MM.1S (cell line): ENCODE measurements around the gene DLD.
A peak's percentile ranks its signal among the peaks of the same experiment; 100 is the strongest.

Experiments used
- DNase-seq: peaks from one replicate; pipeline ENCODE4 v3.0.0-alpha.2; 2015
- H2AFZ ChIP-seq: fragments of 300-600 bp; sonication (generic); 2 replicates; pipeline ENCODE4 v1.6.0; 2016; ENCODE audit warnings: antibody characterized with exemption, low read length
- H3F3A ChIP-seq: fragments of 300-600 bp; sonication (generic); 2 replicates; pipeline ENCODE4 v1.6.1; 2016; ENCODE audit warnings: mild to moderate bottlenecking, antibody characterized with exemption, low read length, moderate library complexity, mixed read lengths; ENCODE audit not compliant: insufficient read depth
- H3K27ac ChIP-seq: fragments of 300-600 bp; sonication (generic); 2 replicates; pipeline ENCODE4 v1.5.1; 2016; ENCODE audit warnings: mild to moderate bottlenecking, low read length
- H3K27me3 ChIP-seq: fragments of 300-600 bp; sonication (generic); replicated peaks from 2 replicates; pipeline ENCODE4 v1.6.0; 2016; ENCODE audit warnings: low read length; ENCODE audit not compliant: insufficient read depth
- H3K36me3 ChIP-seq: fragments of 300-600 bp; sonication (generic); replicated peaks from 2 replicates; pipeline ENCODE4 v1.6.1; 2016; ENCODE audit warnings: mild to moderate bottlenecking, low read length, mixed read lengths; ENCODE audit not compliant: insufficient read depth
- H3K4me1 ChIP-seq: fragments of 300-600 bp; sonication (generic); 2 replicates; pipeline ENCODE4 v1.6.1; 2016; ENCODE audit warnings: low read length, mixed read lengths
- H3K4me2 ChIP-seq: fragments of 300-600 bp; sonication (generic); 2 replicates; pipeline ENCODE4 v1.6.0; 2016; ENCODE audit warnings: low read depth, low read length
- H3K4me3 ChIP-seq: fragments of 300-600 bp; sonication (generic); 2 replicates; pipeline ENCODE4 v1.5.1; 2016; ENCODE audit warnings: low read length, mixed read lengths
- H3K79me2 ChIP-seq: fragments of 300-600 bp; sonication (generic); 2 replicates; pipeline ENCODE4 v1.6.1; 2016; ENCODE audit warnings: mixed run types, low read length, mixed read lengths
- H3K9ac ChIP-seq: fragments of 300-600 bp; sonication (generic); 2 replicates; pipeline ENCODE4 v1.6.1; 2016; ENCODE audit warnings: low read length, mixed read lengths
- H3K9me2 ChIP-seq: fragments of 300-600 bp; sonication (generic); replicated peaks from 2 replicates; pipeline ENCODE4 v1.6.1; 2016; ENCODE audit warnings: mild to moderate bottlenecking, low read length, mixed read lengths; ENCODE audit not compliant: insufficient read depth
- H3K9me3 ChIP-seq: fragments of 300-600 bp; sonication (generic); replicated peaks from 2 replicates; pipeline ENCODE4 v1.6.1; 2016; ENCODE audit warnings: mild to moderate bottlenecking, low read length, mixed read lengths; ENCODE audit not compliant: insufficient read depth
- H4K20me1 ChIP-seq: fragments of 300-600 bp; sonication (generic); 2 replicates; pipeline ENCODE4 v1.6.1; 2016; ENCODE audit warnings: mild to moderate bottlenecking, low read length, moderate library complexity, mixed read lengths; ENCODE audit not compliant: insufficient read depth
- EZH2 ChIP-seq: fragments of 300-600 bp; sonication (generic); optimal IDR thresholded peaks from 2 replicates; pipeline ENCODE3; 2017; ENCODE audit warnings: low read depth, mild to moderate bottlenecking, antibody characterized with exemption, low read length, mixed read lengths
- EZH2phosphoT487 ChIP-seq: fragments of 300-600 bp; sonication (generic); IDR thresholded peaks from 2 replicates; pipeline ENCODE4 v1.6.1; 2018; ENCODE audit warnings: antibody characterized with exemption, low read length
- TF ChIP-seq, protein P1 (sequence below): fragments of 300-600 bp; sonication (generic); IDR thresholded peaks from 2 replicates; pipeline ENCODE4 v1.5.1; 2016; ENCODE audit warnings: antibody characterized with exemption, low read length, mixed read lengths

DLD gene

GRCh38 chr7:107865956-107866775, 24.8 kb upstream of the DLD start:
- Histone ChIP-seq H3K9me2 (no peaks in the 10 kb centered on the region), H3K36me3 (no peaks in the 10 kb centered on the region), H3K4me2 (no peak overlapping the region), H3K4me3 (no peak overlapping the region), H2AFZ (no peak overlapping the region), H4K20me1 (no peaks in the 10 kb centered on the region), H3K9me3 (no peaks in the 10 kb centered on the region), H3K27me3 (no peaks in the 10 kb centered on the region), H3K9ac (no peak overlapping the region), H3F3A (no peaks in the 10 kb centered on the region), H3K4me1 (peaks cover 9% of the 10 kb centered on the region), H3K79me2 (no peaks in the 10 kb centered on the region), H3K27ac (no peak overlapping the region)
- TF ChIP-seq EZH2phosphoT487 (no peak), EZH2 (no peak)
- TF ChIP-seq, protein P1, sequence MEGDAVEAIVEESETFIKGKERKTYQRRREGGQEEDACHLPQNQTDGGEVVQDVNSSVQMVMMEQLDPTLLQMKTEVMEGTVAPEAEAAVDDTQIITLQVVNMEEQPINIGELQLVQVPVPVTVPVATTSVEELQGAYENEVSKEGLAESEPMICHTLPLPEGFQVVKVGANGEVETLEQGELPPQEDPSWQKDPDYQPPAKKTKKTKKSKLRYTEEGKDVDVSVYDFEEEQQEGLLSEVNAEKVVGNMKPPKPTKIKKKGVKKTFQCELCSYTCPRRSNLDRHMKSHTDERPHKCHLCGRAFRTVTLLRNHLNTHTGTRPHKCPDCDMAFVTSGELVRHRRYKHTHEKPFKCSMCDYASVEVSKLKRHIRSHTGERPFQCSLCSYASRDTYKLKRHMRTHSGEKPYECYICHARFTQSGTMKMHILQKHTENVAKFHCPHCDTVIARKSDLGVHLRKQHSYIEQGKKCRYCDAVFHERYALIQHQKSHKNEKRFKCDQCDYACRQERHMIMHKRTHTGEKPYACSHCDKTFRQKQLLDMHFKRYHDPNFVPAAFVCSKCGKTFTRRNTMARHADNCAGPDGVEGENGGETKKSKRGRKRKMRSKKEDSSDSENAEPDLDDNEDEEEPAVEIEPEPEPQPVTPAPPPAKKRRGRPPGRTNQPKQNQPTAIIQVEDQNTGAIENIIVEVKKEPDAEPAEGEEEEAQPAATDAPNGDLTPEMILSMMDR: no peak
- no peak for DNase-seq

DNA sequence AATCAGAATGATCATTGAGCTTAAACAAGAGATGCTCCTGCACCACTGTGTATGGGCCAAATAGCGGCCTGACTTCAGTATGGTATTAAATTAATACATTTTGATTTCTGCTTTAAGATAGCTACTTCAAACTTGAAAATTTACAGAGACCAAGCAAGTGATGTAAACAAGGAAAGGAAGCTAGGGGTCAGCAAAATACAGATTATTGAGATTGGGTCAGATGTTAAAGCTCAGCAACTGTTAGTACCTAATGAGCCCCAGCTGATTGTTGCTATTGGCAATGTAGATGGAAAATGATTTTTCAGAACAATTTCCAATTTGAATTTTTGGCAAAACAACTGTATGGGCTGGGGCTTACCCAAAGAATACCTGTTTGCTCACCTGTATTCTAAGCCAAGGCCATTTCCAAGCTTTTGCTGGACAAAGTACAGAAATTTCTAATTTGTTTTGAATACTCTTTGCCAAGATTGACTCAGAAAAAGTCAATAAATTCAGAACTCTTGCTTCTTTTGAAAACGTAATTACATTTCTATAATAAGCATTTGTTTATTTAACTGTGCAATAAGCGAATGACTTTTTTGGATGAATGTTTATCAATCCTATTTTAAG, 23.0 kb upstream of the DLD start:
- TF ChIP-seq EZH2: no peak
- TF ChIP-seq EZH2phosphoT487: no peak
- TF ChIP-seq, protein P1: no peak
- Histone ChIP-seq H4K20me1 (no peaks in the 10 kb centered on the region), H3F3A (no peaks in the 10 kb centered on the region), H3K79me2 (no peaks in the 10 kb centered on the region), H2AFZ (no peak overlapping the region), H3K4me3 (no peak overlapping the region), H3K36me3 (no peaks in the 10 kb centered on the region), H3K9me3 (no peaks in the 10 kb centered on the region), H3K9ac (no peak overlapping the region), H3K4me2 (no peak overlapping the region), H3K27me3 (no peaks in the 10 kb centered on the region), H3K9me2 (no peaks in the 10 kb centered on the region), H3K4me1 (peaks cover 9% of the 10 kb centered on the region), H3K27ac (no peak overlapping the region)
- no peak for DNase-seq

DNA sequence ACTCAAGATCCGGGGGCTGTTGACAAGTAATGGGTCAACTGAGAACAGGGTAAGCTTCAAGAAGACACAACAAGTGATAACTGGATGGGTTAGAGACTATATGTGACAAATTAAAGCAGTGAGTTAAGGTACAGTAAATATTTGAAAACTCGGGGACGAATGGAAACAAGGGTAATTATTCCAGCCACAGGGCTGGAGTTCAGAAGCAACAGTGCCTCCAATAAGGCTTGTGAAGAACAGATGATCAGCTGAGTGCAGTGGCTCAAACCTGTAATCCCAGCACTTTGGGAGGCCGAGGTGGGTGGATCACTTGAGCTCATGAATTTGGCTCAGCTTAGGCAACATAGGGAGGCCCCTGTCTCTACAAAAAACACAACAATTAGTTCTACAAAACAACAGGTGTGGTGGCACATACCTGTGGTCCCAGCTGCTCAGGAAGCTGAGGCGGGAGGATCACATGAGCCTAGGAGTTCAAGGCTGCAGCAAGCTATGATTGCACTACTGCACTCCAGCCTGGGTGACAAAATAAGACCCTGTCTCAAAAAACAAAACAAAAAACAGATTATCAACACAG, 20.5 kb upstream of the DLD start:
- Histone ChIP-seq H3K27me3 (no peaks in the 10 kb centered on the region), H3K4me1 (peaks cover 9% of the 10 kb centered on the region), H3F3A (no peaks in the 10 kb centered on the region), H3K27ac (no peak overlapping the region), H2AFZ (no peak overlapping the region), H3K9ac (no peak overlapping the region), H3K4me2 (no peak overlapping the region), H3K79me2 (no peaks in the 10 kb centered on the region), H3K4me3 (no peak overlapping the region), H3K9me3 (no peaks in the 10 kb centered on the region), H3K36me3 (no peaks in the 10 kb centered on the region), H4K20me1 (no peaks in the 10 kb centered on the region), H3K9me2 (no peaks in the 10 kb centered on the region)
- TF ChIP-seq, protein P1: no peak
- TF ChIP-seq EZH2phosphoT487 (no peak), EZH2 (no peak)
- DNase-seq: peak; percentile 76
